B cell (primary cell): Measurements from ENCODE around the gene TMUB2. TPM values are rescaled to one million over a fixed set of nuclear protein-coding genes. Genes with fewer than 3 reads are reported as not detected.

ENCODE experiments used
- ATAC-seq: fragments of 200-7000 bp; cut with Tn5 transposase; one replicate; pipeline ENCODE4 v1.10.0; 2021; ENCODE audit warnings: low read depth, mild to moderate bottlenecking, moderate number of reproducible peaks, moderate library complexity
- CTCF ChIA-PET: fragments of 350-600 bp; sonication (Branson Sonifier 250); formaldehyde crosslinking; loops from one replicate; lab custom pipeline; 2021; ENCODE audit warnings: antibody characterized with exemption, inconsistent platforms; lab: Charles Lee
- POLR2A ChIA-PET: fragments of 350-600 bp; sonication (Branson Sonifier 250); formaldehyde crosslinking; loops from one replicate; lab custom pipeline; 2021; ENCODE audit warnings: antibody characterized with exemption; lab: Charles Lee
- DNase-seq: peaks from one replicate; pipeline ENCODE4 v3.0.0; 2013
- H2AFZ ChIP-seq: 2 replicates; pipeline ENCODE4 v1.6.1; 2012; ENCODE audit warnings: mild to moderate bottlenecking, low read depth, low read length; ENCODE audit not compliant: insufficient read depth, poor library complexity, severe bottlenecking
- H3K27ac ChIP-seq, 2 donors: 1 replicate in 1 of 2; 2 replicates in 1 of 2; pipeline ENCODE4 v1.5.1; 2012 to 2013; ENCODE audit warnings: low read length in 2 of 2, mild to moderate bottlenecking in 2 of 2, moderate library complexity in 1 of 2
- H3K27me3 ChIP-seq, 4 experiments: fragments of 200-600 bp in 1 of 4; sonication (generic) in 1 of 4; replicated peaks in 1 of 4; 1 replicate in 2 of 4; 2 replicates in 2 of 4; pipeline versions ENCODE4 v1.6.1 to v1.7.0; 2013 to 2016; ENCODE audit warnings: low read length in 3 of 4, mild to moderate bottlenecking in 2 of 4, mixed read lengths in 1 of 4, moderate library complexity in 1 of 4; ENCODE audit not compliant: insufficient read depth in 4 of 4, control insufficient read depth in 3 of 4; ENCODE audit errors: control extremely low read depth in 1 of 4
- H3K36me3 ChIP-seq, 2 experiments: replicated peaks in 1 of 2; 1 replicate in 1 of 2; 2 replicates in 1 of 2; pipeline versions ENCODE4 v1.6.1 to v1.7.1; 2013; ENCODE audit warnings: low read length in 1 of 2; ENCODE audit not compliant: insufficient read depth in 2 of 2, control insufficient read depth in 1 of 2; ENCODE audit errors: control extremely low read depth in 1 of 2, extremely low read depth in 1 of 2
- H3K4me1 ChIP-seq, 2 donors: fragments of 200-600 bp in 1 of 2; sonication (generic) in 1 of 2; 1 replicate in 1 of 2; 2 replicates in 1 of 2; pipeline versions ENCODE4 v1.5.1 to v1.6.1; 2013 to 2017; ENCODE audit warnings: low read length in 2 of 2; ENCODE audit not compliant: control insufficient read depth in 2 of 2, insufficient read depth in 2 of 2
- H3K4me2 ChIP-seq: replicated peaks from 2 replicates; pipeline ENCODE3; 2012; ENCODE audit warnings: mild to moderate bottlenecking, low read depth, low read length; ENCODE audit not compliant: poor library complexity, severe bottlenecking
- H3K4me3 ChIP-seq, 5 experiments: fragments of 200-600 bp in 1 of 5; sonication (generic) in 1 of 5; 1 replicate in 3 of 5; 2 replicates in 2 of 5; pipeline versions ENCODE4 v1.5.1 to v1.7.0; 2011 to 2016; ENCODE audit warnings: low read length in 4 of 5, mild to moderate bottlenecking in 4 of 5, low read depth in 2 of 5, control low read depth in 1 of 5, moderate library complexity in 1 of 5; ENCODE audit not compliant: insufficient read depth in 1 of 5; ENCODE audit errors: control extremely low read depth in 1 of 5, extremely low read depth in 1 of 5
- H3K79me2 ChIP-seq: fragments of 200-600 bp; sonication (generic); one replicate; pipeline ENCODE4 v1.6.0; 2016; ENCODE audit warnings: low read length; ENCODE audit not compliant: control insufficient read depth, insufficient read depth
- H3K9ac ChIP-seq: fragments of 200-600 bp; sonication (generic); 2 replicates; pipeline ENCODE4 v1.6.1; 2017; ENCODE audit warnings: mild to moderate bottlenecking, low read length, moderate library complexity
- H3K9me3 ChIP-seq, 3 donors: one replicate each; pipeline versions ENCODE4 v1.6.1 to v1.7.1; 2013; ENCODE audit warnings: low read length in 2 of 3; ENCODE audit not compliant: control insufficient read depth in 2 of 3, insufficient read depth in 1 of 3; ENCODE audit errors: control extremely low read depth in 1 of 3
- H4K20me1 ChIP-seq: 2 replicates; pipeline ENCODE4 v1.6.0; 2012; ENCODE audit warnings: mild to moderate bottlenecking, low read length; ENCODE audit not compliant: insufficient read depth, control insufficient read depth, poor library complexity, severe bottlenecking
- H3K27ac Mint-ChIP-seq: one replicate; pipeline ENCODE4 v1.8.0; 2021; ENCODE audit warnings: mixed read lengths
- H3K27me3 Mint-ChIP-seq: one replicate; pipeline ENCODE4 v1.8.0; 2021; ENCODE audit warnings: mixed read lengths
- H3K4me1 Mint-ChIP-seq: one replicate; pipeline ENCODE4 v1.8.0; 2021; ENCODE audit warnings: mixed read lengths
- H3K4me3 Mint-ChIP-seq: one replicate; pipeline ENCODE4 v1.8.0; 2021; ENCODE audit warnings: mixed read lengths
- H3K9me3 Mint-ChIP-seq: one replicate; pipeline ENCODE4 v1.8.0; 2022; ENCODE audit warnings: mixed read lengths; ENCODE audit not compliant: insufficient read depth
- EZH2 ChIP-seq: IDR thresholded peaks from 2 replicates; pipeline ENCODE4 v1.6.1; 2012; ENCODE audit warnings: borderline replicate concordance, low read depth, mild to moderate bottlenecking, moderate library complexity, low read length; ENCODE audit not compliant: insufficient read depth, poor library complexity, severe bottlenecking
- WGBS: methylation state at CpG from one replicate; pipeline ENCODE4 v1.1.5; 2013; ENCODE audit warnings: missing lambda C conversion rate; ENCODE audit not compliant: insufficient coverage; 5-methylcytosine and 5-hydroxymethylcytosine counted together
- intact Hi-C: fragments of 100-400 bp; cut with micrococcal nuclease; formaldehyde crosslinking; loops from one replicate; pipeline ENCODE4 v1.10.0; 2022
- polyA plus RNA-seq: library from polyadenylated mRNA; depleted of rRNA; stranded (reverse); fragments of >200 nt; gene quantifications from 2 replicates; pipeline ENCODE4 v1.2.3, GENCODE V29; 2012
- total RNA-seq, 2 donors: library from RNA; stranded (reverse); fragments of 120-200 nt in 1 of 2; gene quantifications; 1 replicate in 1 of 2; 2 replicates in 1 of 2; pipeline versions ENCODE4 v1.2.3 to v1.2.4, GENCODE V29; 2013 to 2022
- TF ChIP-seq, protein P1 (sequence below): fragments of 200-600 bp; IDR thresholded peaks from one replicate; pipeline ENCODE4 v1.8.0; 2022; ENCODE audit warnings: antibody characterized with exemption, mild to moderate bottlenecking

The TMUB2 gene
- total and polyA plus RNA-seq, 2 donors (not counting 1 experiment from before 2014, with no cell fraction given) = 52.3 to 114 TPM

DNA sequence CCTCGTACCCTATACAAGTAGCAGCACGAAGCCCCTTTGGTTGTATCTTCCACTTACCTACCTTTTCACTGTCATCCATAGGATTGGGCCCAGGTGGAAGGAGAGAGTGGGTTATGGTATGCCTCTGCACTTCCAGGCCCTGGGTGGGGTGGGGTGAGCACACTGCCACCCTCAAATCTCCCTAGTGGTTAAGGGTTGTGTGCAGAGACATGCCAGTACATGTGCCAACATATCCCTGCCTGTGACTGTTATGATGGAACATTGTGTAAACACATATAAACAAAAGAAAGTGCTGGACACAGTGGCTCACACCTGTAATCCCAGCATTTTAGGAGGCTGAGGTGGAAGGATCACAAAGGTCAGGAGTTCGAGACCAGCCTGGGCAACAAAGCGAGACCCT lies 33.9 kb upstream of the TMUB2 start:
- Mint-ChIP-seq H3K4me3 (no peak overlapping the region), H3K27ac (no peak overlapping the region), H3K9me3 (no peaks in the 10 kb centered on the region), H3K27me3 (no peaks in the 10 kb centered on the region), H3K4me1 (no peaks in the 10 kb centered on the region)
- Histone ChIP-seq H2AFZ (no peak overlapping the region), H4K20me1 (no peaks in the 10 kb centered on the region), H3K36me3 (no peaks in the 10 kb centered on the region), H3K4me3 (no peak overlapping the region), H3K9me3 (no peaks in the 10 kb centered on the region), H3K4me1 (no peaks in the 10 kb centered on the region), H3K79me2 (no peaks in the 10 kb centered on the region), H3K27ac (no peak overlapping the region), H3K27me3 (no peaks in the 10 kb centered on the region), H3K4me2 (no peak overlapping the region), H3K9ac (no peak overlapping the region)
- ChIA-PET POLR2A (interaction anchor here (0.8 kb wide), 1 partner anchor 45 kb away, joined by 4 read pairs; no protein-coding TSS in a partner anchor), CTCF (no interaction called here)
- DNase-seq = no peak
- intact Hi-C loops = no loop called here
- TF ChIP-seq, protein P1, sequence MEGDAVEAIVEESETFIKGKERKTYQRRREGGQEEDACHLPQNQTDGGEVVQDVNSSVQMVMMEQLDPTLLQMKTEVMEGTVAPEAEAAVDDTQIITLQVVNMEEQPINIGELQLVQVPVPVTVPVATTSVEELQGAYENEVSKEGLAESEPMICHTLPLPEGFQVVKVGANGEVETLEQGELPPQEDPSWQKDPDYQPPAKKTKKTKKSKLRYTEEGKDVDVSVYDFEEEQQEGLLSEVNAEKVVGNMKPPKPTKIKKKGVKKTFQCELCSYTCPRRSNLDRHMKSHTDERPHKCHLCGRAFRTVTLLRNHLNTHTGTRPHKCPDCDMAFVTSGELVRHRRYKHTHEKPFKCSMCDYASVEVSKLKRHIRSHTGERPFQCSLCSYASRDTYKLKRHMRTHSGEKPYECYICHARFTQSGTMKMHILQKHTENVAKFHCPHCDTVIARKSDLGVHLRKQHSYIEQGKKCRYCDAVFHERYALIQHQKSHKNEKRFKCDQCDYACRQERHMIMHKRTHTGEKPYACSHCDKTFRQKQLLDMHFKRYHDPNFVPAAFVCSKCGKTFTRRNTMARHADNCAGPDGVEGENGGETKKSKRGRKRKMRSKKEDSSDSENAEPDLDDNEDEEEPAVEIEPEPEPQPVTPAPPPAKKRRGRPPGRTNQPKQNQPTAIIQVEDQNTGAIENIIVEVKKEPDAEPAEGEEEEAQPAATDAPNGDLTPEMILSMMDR = no peak
- TF ChIP-seq EZH2 = no peak
- no CpG with 5 or more reads among the region's 4 CpGs for WGBS
- no peak for ATAC-seq

DNA sequence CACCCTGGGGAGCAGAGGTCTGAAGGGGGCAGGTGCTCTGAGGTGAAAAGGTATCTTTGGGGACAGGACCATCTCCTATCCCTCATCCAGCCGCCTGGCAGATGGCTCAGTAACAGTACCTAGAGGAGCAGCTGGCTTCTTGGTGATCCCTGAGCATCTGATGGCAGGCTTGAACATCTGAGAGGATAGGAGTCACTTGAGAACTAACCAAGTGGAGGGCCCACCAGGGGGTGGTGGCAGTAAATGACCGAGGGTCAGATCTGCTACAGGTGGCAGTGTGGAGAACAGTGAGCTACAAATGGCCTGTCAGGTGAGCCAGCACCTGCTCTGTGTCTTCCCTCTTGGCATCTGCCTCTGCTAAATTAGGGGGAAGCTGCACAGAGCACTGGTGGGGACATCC lies 31.3 kb upstream of the TMUB2 start:
- WGBS = 89% methylated on average over 1 of the region's 2 CpGs
- H3K9me3 ChIP-seq = no peaks in the 10 kb centered on the region
- ChIA-PET POLR2A (interaction anchor here (0.7 kb wide), 1 partner anchor 757 kb away, joined by 3 read pairs; no protein-coding TSS in a partner anchor), CTCF (interaction anchor here (0.9 kb wide), 1 partner anchor 8 kb away, joined by 3 read pairs; no protein-coding TSS in a partner anchor)
- no peaks in the 10 kb centered on the region for H3K27me3 Mint-ChIP-seq
- H3K36me3 ChIP-seq = no peaks in the 10 kb centered on the region
- H3K27me3 ChIP-seq = no peaks in the 10 kb centered on the region
- no peaks in the 10 kb centered on the region for H3K4me1 ChIP-seq
- no peak overlapping the region for H2AFZ ChIP-seq
- no peaks in the 10 kb centered on the region for H4K20me1 ChIP-seq
- H3K79me2 ChIP-seq = no peaks in the 10 kb centered on the region
- no peak overlapping the region for H3K27ac ChIP-seq
- H3K9ac ChIP-seq = no peak overlapping the region
- H3K4me1 Mint-ChIP-seq = no peaks in the 10 kb centered on the region
- no peak for ATAC-seq
- no peak overlapping the region for H3K4me3 Mint-ChIP-seq
- no peak for TF ChIP-seq EZH2
- TF ChIP-seq, protein P1 = no peak
- H3K4me2 ChIP-seq = no peak overlapping the region
- no peak for DNase-seq
- no peaks in the 10 kb centered on the region for H3K9me3 Mint-ChIP-seq
- no peak overlapping the region for H3K27ac Mint-ChIP-seq
- H3K4me3 ChIP-seq = no peak overlapping the region
- intact Hi-C loops = no loop called here
